GM04503 (cell line): Measurements from ENCODE around the gene IL4.
"Not testable (repeated sequence)": the region's sequence is repeated elsewhere in the genome, so short reads cannot be mapped to it uniquely, and the experiment has no call there.

ENCODE experiments used
- DNase-seq: peaks from one replicate; pipeline ENCODE4 v3.0.0-alpha.2; 2012; ENCODE audit warnings: low read depth

Gene IL4

GRCh38 chr5:132674671-132675506 lies 1.1 kb downstream of the IL4 start:
- DNase-seq, result peak; percentile 92

GRCh38 chr5:132675936-132676689 lies 2.3 kb downstream of the IL4 start:
- no peak for DNase-seq

GRCh38 chr5:132677191-132677590 lies 3.4 kb downstream of the IL4 start:
- DNase-seq, result peak; percentile 63

- no peak for DNase-seq
Measured at GRCh38 chr5:132677682-132678400, 4.1 kb downstream of the IL4 start.

- DNase-seq, result no peak
Measured at GRCh38 chr5:132678735-132679134, 4.9 kb downstream of the IL4 start.

- no peak for DNase-seq
Measured at GRCh38 chr5:132679166-132679565, 5.4 kb downstream of the IL4 start.

GRCh38 chr5:132679717-132680380 lies 6.1 kb downstream of the IL4 start:
- DNase-seq, result no peak

GRCh38 chr5:132680780-132681475 lies 7.1 kb downstream of the IL4 start:
- DNase-seq, result no peak

- no peak for DNase-seq
Measured at GRCh38 chr5:132681476-132681831, 7.7 kb downstream of the IL4 start.

- no peak for DNase-seq
Measured at GRCh38 chr5:132681983-132682382, 8.2 kb downstream of the IL4 start.

- DNase-seq, result no peak
Measured at GRCh38 chr5:132684491-132684890, 10.7 kb downstream of the IL4 start.

- DNase-seq, result no peak
Measured at GRCh38 chr5:132684922-132685720, 11.3 kb downstream of the IL4 start.

GRCh38 chr5:132686193-132686592 lies 12.4 kb downstream of the IL4 start:
- no peak for DNase-seq

- DNase-seq, result no peak
Measured at GRCh38 chr5:132687995-132688394, 14.2 kb downstream of the IL4 start.

- no peak for DNase-seq
Measured at GRCh38 chr5:132688536-132689339, 14.9 kb downstream of the IL4 start.

GRCh38 chr5:132689513-132689912 lies 15.7 kb downstream of the IL4 start:
- DNase-seq, result no peak

- DNase-seq, result no peak
Measured at GRCh38 chr5:132690156-132690555, 16.4 kb downstream of the IL4 start.

GRCh38 chr5:132691755-132692631 lies 18.2 kb downstream of the IL4 start:
- DNase-seq, result not testable (repeated sequence)

GRCh38 chr5:132692632-132692967 lies 18.8 kb downstream of the IL4 start:
- no peak for DNase-seq
